Measurements from ENCODE around the gene ABCF1. TPM values are rescaled to one million over a fixed set of nuclear protein-coding genes. Genes with fewer than 3 reads are reported as not detected.

Gene ABCF1
- total and polyA plus RNA-seq, 9 of the 15 experiments (the other 6 are each of a cell fraction or from before 2014, with no cell fraction given) = 41.6 to 193 (median 102) TPM

DNA sequence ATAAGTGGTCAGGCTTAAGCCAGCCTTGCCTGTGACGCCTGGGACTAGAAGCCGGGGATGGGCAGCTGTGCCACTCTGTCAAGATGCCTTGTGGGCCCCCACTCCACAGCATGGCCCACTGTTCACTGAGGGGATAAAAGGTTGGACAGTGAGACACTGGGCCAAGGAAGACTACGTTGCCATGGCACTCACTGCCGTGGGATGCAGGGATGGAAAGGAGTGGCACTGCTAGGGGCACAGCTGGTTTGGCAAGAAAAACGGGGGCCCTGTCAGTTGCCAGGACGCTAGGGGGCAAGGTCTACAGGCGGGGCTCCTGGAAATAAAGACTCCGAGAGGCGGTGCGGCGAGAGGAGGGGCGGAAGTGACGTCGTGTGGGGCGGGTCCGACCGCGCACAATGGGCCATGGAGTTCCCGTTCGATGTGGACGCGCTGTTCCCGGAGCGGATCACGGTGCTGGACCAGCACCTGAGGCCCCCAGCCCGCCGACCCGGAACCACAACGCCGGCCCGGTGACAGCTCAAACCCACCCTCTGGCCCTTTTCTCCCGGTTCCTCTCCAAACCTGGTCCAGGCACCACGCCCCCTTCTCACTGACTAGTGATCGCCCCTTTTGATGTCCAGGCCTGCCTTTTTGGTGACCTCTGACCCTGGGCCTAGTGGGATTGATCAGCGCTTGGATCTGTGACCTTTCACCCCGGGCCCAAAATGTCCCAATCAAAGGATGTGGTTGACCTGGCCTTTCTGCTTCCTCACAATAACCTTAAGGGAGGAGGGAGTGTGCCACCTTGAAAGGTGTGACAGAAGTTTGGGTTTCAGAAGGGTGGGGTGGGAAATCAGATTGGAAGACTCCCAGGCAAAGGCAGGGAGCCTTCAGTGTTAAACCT, 55.5 kb downstream of the ABCF1 start, which contains the start of gene ATAT1 (continued):
- TF ChIP-seq FOXM1 (IDR thresholded peaks at IDR 0.05; ENCODE audit: low read depth) (no peak), FOXM1 (CRISPR knock-in tag; IDR thresholded peaks at IDR 0.05; ENCODE audit: low read depth) (no peak), RBM39 (optimal IDR thresholded peaks at IDR 0.05; ENCODE audit: low read depth, low read length) (peak; percentile 30), MXD1 (CRISPR knock-in tag; IDR thresholded peaks at IDR 0.05; ENCODE audit: borderline replicate concordance, poor library complexity, severe bottlenecking) (no peak), MAFK (IDR thresholded peaks at IDR 0.05; ENCODE audit: low read length) (no peak), POLR2AphosphoS5 (IDR thresholded peaks at IDR 0.05; ENCODE audit: control insufficient read depth, insufficient read depth, low read depth, low read length) (peak; percentile 57; the same call in 1 of the 2 replicates), ZZZ3 (IDR thresholded peaks at IDR 0.05) (no peak), POLR2AphosphoS2 (IDR thresholded peaks at IDR 0.05; ENCODE audit: low read length) (peak; percentile 97), ZNF445 (CRISPR knock-in tag; IDR thresholded peaks at IDR 0.05; ENCODE audit: low read depth) (no peak), RBM17 (IDR thresholded peaks at IDR 0.05; ENCODE audit: borderline replicate concordance, low read depth, low read length) (no peak), KLF13 (tag; IDR thresholded peaks at IDR 0.05; ENCODE audit: borderline replicate concordance, low read depth) (peak; percentile 74; the same call in 1 of the 2 replicates), SRSF7 (optimal IDR thresholded peaks at IDR 0.05; ENCODE audit: low read depth, low read length) (no peak), KDM1A (IDR thresholded peaks at IDR 0.05) (no peak), VEZF1 (CRISPR knock-in tag; IDR thresholded peaks at IDR 0.05) (peak; percentile 33; the same call in 1 of the 2 replicates), CBX2 (IDR thresholded peaks at IDR 0.05; ENCODE audit: insufficient read depth, low read length, poor library complexity, severe bottlenecking) (no peak), ZBTB43 (CRISPR knock-in tag; IDR thresholded peaks at IDR 0.05) (no peak), MCM5 (IDR thresholded peaks at IDR 0.05; ENCODE audit: low read depth) (no peak), MIER1 (IDR thresholded peaks at IDR 0.05; ENCODE audit: low read depth) (no peak), PATZ1 (CRISPR knock-in tag; IDR thresholded peaks at IDR 0.05; ENCODE audit: borderline replicate concordance) (0 out of 2 replicates have a peak, but pooled peaks have one; percentile 37), PTRF (tag; IDR thresholded peaks at IDR 0.05) (no peak)

Data from K562 (cell line).